ENCODE data around the gene IPCEF1.

IPCEF1 gene

GRCh38 chr6:154297721-154298120, 58.9 kb downstream of the IPCEF1 start:
- no peak for FAIRE-seq
- no peak for DNase-seq (ENCODE audit: low spot score)

- FAIRE-seq: no peak
- DNase-seq (ENCODE audit: low spot score): no peak
These were observed 59.4 kb downstream of the IPCEF1 start for GRCh38 chr6:154297210-154297609.

- FAIRE-seq (no peak), DNase-seq (ENCODE audit: low spot score) (no peak)
These were observed 60.9 kb downstream of the IPCEF1 start for GRCh38 chr6:154295733-154296132.

GRCh38 chr6:154292855-154293519, 63.6 kb downstream of the IPCEF1 start:
- DNase-seq (ENCODE audit: low spot score): peak; percentile 45
- FAIRE-seq: no peak

GRCh38 chr6:154292066-154292465, 64.5 kb downstream of the IPCEF1 start:
- no peak for FAIRE-seq
- DNase-seq (ENCODE audit: low spot score): no peak

- no peak for DNase-seq (ENCODE audit: low spot score)
- FAIRE-seq: no peak
These were observed 66.6 kb downstream of the IPCEF1 start for GRCh38 chr6:154289818-154290508.

GRCh38 chr6:154285826-154286225, 70.8 kb downstream of the IPCEF1 start:
- DNase-seq (ENCODE audit: low spot score): no peak
- no peak for FAIRE-seq

- DNase-seq (ENCODE audit: low spot score): no peak
- no peak for FAIRE-seq
These were observed 72.2 kb downstream of the IPCEF1 start for GRCh38 chr6:154284313-154284853.

- no peak for FAIRE-seq
- DNase-seq (ENCODE audit: low spot score): no peak
These were observed 76.1 kb downstream of the IPCEF1 start for GRCh38 chr6:154280521-154280920.

GRCh38 chr6:154277629-154278017, 79.0 kb downstream of the IPCEF1 start:
- DNase-seq (ENCODE audit: low spot score) (no peak), FAIRE-seq (no peak)

GRCh38 chr6:154276810-154277628, 79.6 kb downstream of the IPCEF1 start:
- no peak for FAIRE-seq

GRCh38 chr6:154274168-154274567, 82.4 kb downstream of the IPCEF1 start:
- no peak for FAIRE-seq
- DNase-seq (ENCODE audit: low spot score): no peak

More at GRCh38 chr6:154276810-154277628, 79.6 kb downstream of the IPCEF1 start:
- DNase-seq (ENCODE audit: low spot score): peak; percentile 44

- FAIRE-seq (no peak), DNase-seq (ENCODE audit: low spot score) (no peak)
These were observed 88.1 kb downstream of the IPCEF1 start for GRCh38 chr6:154268486-154268885.

- FAIRE-seq (no peak), DNase-seq (ENCODE audit: low spot score) (no peak)
These were observed 89.0 kb downstream of the IPCEF1 start for GRCh38 chr6:154267508-154268106.

GRCh38 chr6:154266560-154267099, 90.0 kb downstream of the IPCEF1 start:
- FAIRE-seq (no peak), DNase-seq (ENCODE audit: low spot score) (no peak)

GRCh38 chr6:154261688-154262397, 94.8 kb downstream of the IPCEF1 start:
- DNase-seq (ENCODE audit: low spot score): no peak
- no peak for FAIRE-seq

- no peak for DNase-seq (ENCODE audit: low spot score)
- no peak for FAIRE-seq
These were observed 98.4 kb downstream of the IPCEF1 start for GRCh38 chr6:154258064-154258757.

- DNase-seq (ENCODE audit: low spot score): no peak
- no peak for FAIRE-seq
These were observed 99.5 kb downstream of the IPCEF1 start for GRCh38 chr6:154257067-154257466.

GRCh38 chr6:154252678-154253077, 103.9 kb downstream of the IPCEF1 start:
- no peak for DNase-seq (ENCODE audit: low spot score)
- no peak for FAIRE-seq

GRCh38 chr6:154251116-154251515, 105.5 kb downstream of the IPCEF1 start:
- DNase-seq (ENCODE audit: low spot score) (peak; percentile 10), FAIRE-seq (no peak)
